Loucy (cell line): Measurements from ENCODE around the gene FYN.

Experiments used
- H2AFZ ChIP-seq: fragments of 200-600 bp; sonication (generic); 2 replicates; pipeline ENCODE4 v1.6.0; 2016; ENCODE audit warnings: antibody characterized with exemption, mild to moderate bottlenecking, low read length, moderate library complexity
- H3F3A ChIP-seq: fragments of 200-600 bp; 2 replicates; pipeline ENCODE4 v1.6.0; 2016; ENCODE audit warnings: antibody characterized with exemption, low read depth, mild to moderate bottlenecking
- H3K27me3 ChIP-seq: fragments of 200-600 bp; sonication (generic); 2 replicates; pipeline ENCODE4 v1.6.1; 2014; ENCODE audit warnings: low read length, mild to moderate bottlenecking; ENCODE audit not compliant: insufficient read depth, poor library complexity, severe bottlenecking
- H3K36me3 ChIP-seq: fragments of 200-600 bp; sonication (generic); 2 replicates; pipeline ENCODE4 v1.6.1; 2016; ENCODE audit warnings: low read length; ENCODE audit not compliant: insufficient read depth
- H3K4me1 ChIP-seq: fragments of 200-600 bp; sonication (generic); 2 replicates; pipeline ENCODE4 v1.5.1; 2014; ENCODE audit warnings: low read length, mild to moderate bottlenecking; ENCODE audit not compliant: insufficient read depth, poor library complexity, severe bottlenecking
- H3K4me2 ChIP-seq: fragments of 200-600 bp; sonication (generic); 2 replicates; pipeline ENCODE4 v1.6.0; 2014; ENCODE audit warnings: antibody characterized with exemption, low read length, low read depth, mild to moderate bottlenecking; ENCODE audit not compliant: poor library complexity, severe bottlenecking
- H3K4me3 ChIP-seq: fragments of 200-600 bp; sonication (generic); 2 replicates; pipeline ENCODE4 v1.5.1; 2014; ENCODE audit warnings: low read length, mild to moderate bottlenecking, mixed read lengths; ENCODE audit not compliant: poor library complexity, severe bottlenecking
- H3K79me2 ChIP-seq: fragments of 200-600 bp; sonication (generic); 2 replicates; pipeline ENCODE4 v1.6.1; 2014; ENCODE audit warnings: low read length; ENCODE audit not compliant: insufficient read depth
- H3K9ac ChIP-seq: fragments of 200-600 bp; sonication (generic); 2 replicates; pipeline ENCODE4 v1.6.0; 2014; ENCODE audit warnings: mild to moderate bottlenecking, low read depth, low read length, moderate library complexity; ENCODE audit not compliant: poor library complexity, severe bottlenecking
- H3K9me2 ChIP-seq: fragments of 200-600 bp; sonication (generic); replicated peaks from 2 replicates; pipeline ENCODE4 v1.6.1; 2016; ENCODE audit warnings: low read depth, low read length, mixed read lengths
- H3K9me3 ChIP-seq: fragments of 200-600 bp; sonication (generic); 2 replicates; pipeline ENCODE4 v1.6.1; 2014; ENCODE audit warnings: mild to moderate bottlenecking, antibody characterized with exemption, low read length, low read depth; ENCODE audit not compliant: insufficient read depth
- H4K20me1 ChIP-seq: fragments of 200-600 bp; sonication (generic); 2 replicates; pipeline ENCODE4 v1.6.0; 2014; ENCODE audit warnings: antibody characterized with exemption, low read length, mild to moderate bottlenecking; ENCODE audit not compliant: insufficient read depth, poor library complexity, severe bottlenecking
- CTCF ChIP-seq: fragments of 200-600 bp; sonication (generic); conservative IDR thresholded peaks from 2 replicates; pipeline ENCODE4 v1.5.1; 2014; ENCODE audit warnings: mild to moderate bottlenecking, antibody characterized with exemption, low read length
- EZH2phosphoT487 ChIP-seq: fragments of 200-600 bp; IDR thresholded peaks from 2 replicates; pipeline ENCODE4 v1.6.1; 2018; ENCODE audit warnings: antibody characterized with exemption, mild to moderate bottlenecking, moderate library complexity, borderline replicate concordance

FYN gene

GRCh38 chr6:111727041-111727440, 146.2 kb downstream of the FYN start:
- Histone ChIP-seq H3K4me3 (no peak overlapping the region), H3K4me1 (peaks cover 18% of the 10 kb centered on the region), H3K9me3 (no peaks in the 10 kb centered on the region), H3F3A (no peaks in the 10 kb centered on the region), H3K79me2 (peaks cover 45% of the 10 kb centered on the region; the same call in 1 of the 2 replicates), H3K9me2 (no peaks in the 10 kb centered on the region), H2AFZ (no peak overlapping the region), H4K20me1 (no peaks in the 10 kb centered on the region), H3K36me3 (peaks cover under 1% of the 10 kb centered on the region; the same call in 1 of the 2 replicates), H3K4me2 (no peak overlapping the region), H3K9ac (no peak overlapping the region), H3K27me3 (no peaks in the 10 kb centered on the region)
- TF ChIP-seq CTCF = no peak
- no peak for TF ChIP-seq EZH2phosphoT487

GRCh38 chr6:111725446-111726112, 147.7 kb downstream of the FYN start:
- Histone ChIP-seq H3K4me3 (no peak overlapping the region), H3K9ac (no peak overlapping the region), H4K20me1 (no peaks in the 10 kb centered on the region), H3K36me3 (peaks cover 1% of the 10 kb centered on the region; the same call in 1 of the 2 replicates), H3K79me2 (peaks cover 45% of the 10 kb centered on the region; the same call in 1 of the 2 replicates), H3K4me1 (peaks cover 18% of the 10 kb centered on the region), H2AFZ (no peak overlapping the region), H3K9me2 (no peaks in the 10 kb centered on the region), H3F3A (no peaks in the 10 kb centered on the region), H3K9me3 (no peaks in the 10 kb centered on the region), H3K4me2 (no peak overlapping the region), H3K27me3 (no peaks in the 10 kb centered on the region)
- no peak for TF ChIP-seq EZH2phosphoT487
- no peak for TF ChIP-seq CTCF

GRCh38 chr6:111724505-111724904, 148.7 kb downstream of the FYN start:
- Histone ChIP-seq H3K27me3 (no peaks in the 10 kb centered on the region), H3K9ac (peak overlapping the region; percentile 24), H2AFZ (no peak overlapping the region), H3K4me3 (no peak overlapping the region), H3K79me2 (peaks cover 46% of the 10 kb centered on the region; the same call in 1 of the 2 replicates), H3K4me2 (peak overlapping the region; percentile 43), H3K9me3 (no peaks in the 10 kb centered on the region), H4K20me1 (no peaks in the 10 kb centered on the region), H3K36me3 (peaks cover 10% of the 10 kb centered on the region; the same call in 1 of the 2 replicates), H3K4me1 (peaks cover 18% of the 10 kb centered on the region), H3K9me2 (no peaks in the 10 kb centered on the region), H3F3A (no peaks in the 10 kb centered on the region)
- TF ChIP-seq EZH2phosphoT487 (no peak), CTCF (no peak)
